ENCODE results near the gene ALK. TPM values are rescaled to one million over a fixed set of nuclear protein-coding genes. Genes with fewer than 3 reads are reported as not detected.
"Not testable (repeated sequence)": the region's sequence is repeated elsewhere in the genome, so short reads cannot be mapped to it uniquely, and the experiment has no call there.

ALK gene
- total RNA-seq, 1 experiment from 2014 or later: not detected

GRCh38 chr2:29250977-29251376 lies 670.4 kb downstream of the ALK start:
- DNase-seq (ENCODE audit: low spot score): no peak

DNA sequence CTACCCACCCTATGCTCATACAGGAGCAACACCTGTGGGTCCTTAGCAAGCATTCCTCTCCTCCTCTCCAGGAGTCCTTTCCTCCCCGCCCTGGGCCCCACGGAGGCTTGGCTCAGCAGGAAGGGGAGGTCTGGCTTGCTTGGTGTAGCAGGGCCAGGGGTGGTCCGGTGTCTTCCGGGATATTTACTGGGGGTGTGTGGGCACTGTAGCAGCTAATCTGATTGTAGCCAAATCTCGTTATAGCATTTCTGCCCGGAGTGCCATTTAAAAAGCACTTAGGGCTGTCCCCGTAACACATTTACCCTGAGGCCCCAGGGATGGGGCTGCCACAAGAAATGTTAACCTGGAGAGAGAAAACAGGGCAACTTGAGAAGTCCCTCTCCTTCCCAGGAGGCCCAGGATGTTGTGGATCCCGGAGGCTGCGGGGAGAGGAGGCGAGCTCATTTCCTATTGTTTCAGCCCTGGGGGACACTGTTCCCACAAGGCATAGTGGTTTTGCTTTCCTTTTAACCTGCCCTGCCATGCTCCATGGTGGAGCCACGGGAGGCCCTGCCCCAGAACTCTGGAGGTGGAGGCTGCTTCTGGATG lies 671.6 kb downstream of the ALK start:
- no peak for DNase-seq (ENCODE audit: low spot score)

- no peak for DNase-seq (ENCODE audit: low spot score)
These were observed 674.0 kb downstream of the ALK start for GRCh38 chr2:29247336-29247914.

DNA sequence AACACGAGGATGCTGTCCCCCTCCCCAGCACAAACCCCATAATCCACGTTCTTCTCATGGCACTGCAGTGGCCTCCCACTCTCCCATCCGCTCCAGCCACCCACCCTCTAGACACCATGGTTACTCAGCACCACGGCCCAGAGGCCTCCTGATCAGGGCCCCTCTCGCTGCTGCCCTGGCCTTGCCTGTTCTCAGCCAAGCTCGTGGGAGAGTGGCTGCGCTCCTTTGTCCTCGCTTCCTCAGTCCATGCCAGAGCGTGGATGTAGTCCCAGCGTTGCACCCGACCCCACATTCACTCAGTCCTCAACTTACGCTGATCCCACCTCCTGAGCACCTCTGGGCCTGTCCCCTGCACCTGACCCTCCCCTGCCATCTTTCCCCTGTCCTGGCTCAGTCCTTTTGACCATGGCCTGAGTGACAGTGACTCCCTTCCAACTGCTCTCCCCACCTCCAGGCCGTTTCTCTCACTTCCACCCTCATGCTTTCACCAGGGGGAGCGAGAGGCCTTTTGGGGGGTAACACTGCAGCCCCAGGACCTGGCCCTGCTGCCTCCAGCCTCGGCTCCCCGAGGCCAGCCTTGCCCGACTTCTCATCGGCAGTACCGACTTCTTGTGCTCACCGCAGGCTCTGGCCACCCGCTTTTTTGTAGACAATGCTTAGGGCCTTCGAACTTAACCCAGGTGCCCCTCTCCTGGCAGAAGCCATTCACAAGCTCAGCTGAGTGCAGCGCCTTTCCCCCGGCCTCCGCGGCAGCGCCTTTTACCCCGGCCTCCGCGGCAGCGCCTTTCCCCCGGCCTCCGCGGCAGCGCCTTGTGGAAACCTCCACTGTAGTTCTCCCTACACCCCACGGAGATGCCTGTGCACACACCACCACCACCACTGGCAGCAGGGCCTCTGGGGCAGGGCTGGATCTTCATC lies 674.7 kb downstream of the ALK start:
- no peak for DNase-seq (ENCODE audit: low spot score)

DNA sequence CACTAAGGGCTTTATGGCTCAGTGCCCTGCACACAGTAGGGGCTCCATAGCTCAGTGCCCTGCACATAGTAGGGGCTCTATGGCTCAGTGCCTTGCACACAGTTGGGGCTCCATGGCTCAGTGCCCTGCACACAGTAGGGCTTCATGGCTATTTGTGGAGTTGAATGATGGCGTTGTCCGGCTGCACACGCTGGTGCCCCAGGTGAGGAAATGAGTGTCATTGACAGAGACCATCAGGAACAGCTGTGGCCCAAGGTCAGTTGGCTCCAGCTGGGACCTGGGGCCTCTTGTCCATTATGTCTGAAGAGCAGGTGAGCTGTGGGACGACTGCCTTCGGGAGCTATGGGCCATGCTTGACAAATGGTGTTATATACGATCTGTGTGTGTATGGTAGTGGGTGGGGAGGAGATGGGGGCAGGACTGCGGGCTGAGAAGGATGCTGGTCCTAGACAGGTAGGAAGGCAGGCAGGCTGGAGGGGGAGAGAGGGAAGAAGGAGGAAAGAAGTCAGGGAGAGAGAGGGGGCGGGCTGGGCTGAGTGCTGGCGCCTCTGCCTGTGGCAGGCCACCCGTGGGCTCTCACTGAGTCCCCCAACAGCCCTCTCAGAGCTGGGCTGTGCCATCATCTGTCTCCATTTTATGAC lies 675.5 kb downstream of the ALK start:
- DNase-seq (ENCODE audit: low spot score): peak; percentile 1

DNA sequence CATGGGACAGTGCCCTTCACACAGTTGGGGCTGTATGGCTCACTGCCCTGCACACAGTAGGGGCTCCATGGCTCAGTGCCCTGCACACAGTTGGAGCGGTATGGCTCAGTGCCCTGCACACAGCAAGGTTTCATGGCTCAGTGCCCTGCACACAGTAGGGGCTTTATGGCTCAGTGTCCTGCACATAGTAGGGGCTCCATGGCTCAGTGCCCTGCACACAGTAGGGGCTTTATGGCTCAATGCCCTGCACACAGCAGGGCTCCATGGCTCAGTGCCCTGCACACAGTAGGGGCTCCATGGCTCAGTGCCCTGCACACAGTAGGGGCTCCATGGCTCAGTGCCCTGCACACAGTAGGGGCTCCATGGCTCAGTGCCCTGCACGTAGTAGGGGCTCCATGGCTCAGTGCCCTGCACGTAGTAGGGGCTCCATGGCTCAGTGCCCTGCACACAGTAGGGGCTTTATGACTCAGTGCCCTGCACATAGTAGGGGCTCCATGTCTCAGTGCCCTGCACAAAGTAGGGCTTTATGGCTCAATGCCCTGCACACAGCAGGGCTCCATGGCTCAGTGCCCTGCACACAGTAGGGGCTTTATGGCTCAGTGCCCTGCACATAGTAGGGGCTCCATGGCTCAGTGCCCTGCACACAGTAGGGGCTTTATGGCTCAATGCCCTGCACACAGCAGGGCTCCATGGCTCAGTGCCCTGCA lies 676.2 kb downstream of the ALK start:
- not testable (repeated sequence) for DNase-seq (ENCODE audit: low spot score)

GRCh38 chr2:29242621-29243375 lies 678.6 kb downstream of the ALK start:
- DNase-seq (ENCODE audit: low spot score): no peak

DNA sequence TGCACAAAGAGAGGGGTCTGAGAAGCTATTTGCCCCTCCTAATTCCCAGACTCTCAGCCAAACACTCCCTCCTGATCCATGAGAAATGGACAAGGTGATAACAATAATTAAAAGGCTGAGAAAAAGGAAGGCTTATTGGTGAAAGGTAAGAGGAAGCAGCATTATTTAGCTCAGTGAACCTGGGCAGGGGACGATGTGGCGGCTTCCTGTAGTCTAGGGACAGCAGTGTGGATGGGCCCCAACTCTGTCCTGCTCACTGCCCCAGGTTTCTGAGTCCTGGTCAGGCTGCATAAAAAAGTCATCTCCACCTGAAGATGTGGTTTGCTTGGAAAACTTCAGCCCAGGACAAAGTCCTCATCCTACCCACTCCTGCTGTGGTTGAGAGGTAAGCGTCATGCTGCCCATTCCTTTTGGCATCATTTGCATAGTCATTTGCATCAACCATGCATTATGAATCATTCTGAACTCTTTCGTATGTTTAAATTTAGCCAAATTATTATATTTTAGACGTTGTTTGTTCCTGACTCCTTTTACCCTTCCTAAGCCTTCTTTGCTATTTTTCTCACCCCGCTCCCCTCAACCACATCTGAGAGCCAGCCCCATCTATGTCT lies 679.3 kb downstream of the ALK start:
- no peak for DNase-seq (ENCODE audit: low spot score)

- no peak for DNase-seq (ENCODE audit: low spot score)
These were observed 680.0 kb downstream of the ALK start for GRCh38 chr2:29241341-29241740.

DNA sequence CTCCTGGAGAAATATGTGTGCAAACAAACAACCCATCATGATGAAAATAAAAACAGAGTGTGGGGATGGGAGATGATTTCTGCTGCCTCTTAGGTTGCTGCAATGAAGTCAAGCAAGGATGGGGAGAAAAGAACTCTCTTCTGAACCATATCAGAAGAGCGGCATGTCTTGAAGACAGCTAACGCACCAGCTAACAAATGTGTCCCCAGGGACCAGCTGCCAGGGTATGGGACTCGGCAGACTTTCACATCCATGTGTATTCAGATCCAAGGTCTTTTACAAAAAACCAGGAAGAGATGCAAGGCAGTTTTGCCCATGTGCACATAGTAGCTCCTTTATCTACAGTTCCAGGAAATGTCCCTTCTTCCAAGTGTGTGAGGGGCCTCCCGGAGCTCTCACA lies 680.8 kb downstream of the ALK start:
- DNase-seq (ENCODE audit: low spot score): no peak

- no peak for DNase-seq (ENCODE audit: low spot score)
These were observed 682.0 kb downstream of the ALK start for GRCh38 chr2:29239209-29239960.

DNA sequence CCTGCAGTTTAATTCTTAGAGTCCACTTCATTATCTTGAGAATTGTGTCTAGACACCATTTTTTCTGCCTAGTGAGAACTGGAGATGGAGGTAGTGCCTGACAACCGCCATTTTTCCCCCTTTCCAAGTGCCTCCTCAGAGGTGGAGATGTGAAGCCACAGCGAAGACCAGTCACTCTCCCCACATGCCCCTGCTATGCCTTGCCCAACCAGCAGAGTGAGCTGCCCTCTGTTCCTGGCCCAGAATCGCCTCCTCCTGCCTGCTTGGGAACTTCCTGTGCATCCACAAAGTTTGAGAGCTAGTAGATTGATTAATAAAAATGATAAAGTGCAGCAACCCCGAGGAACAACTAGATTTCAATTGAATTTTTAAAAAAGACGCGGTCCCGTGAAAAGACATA lies 682.9 kb downstream of the ALK start:
- peak; percentile 56 for DNase-seq (ENCODE audit: low spot score)

GRCh38 chr2:29236074-29236473 lies 685.3 kb downstream of the ALK start:
- no peak for DNase-seq (ENCODE audit: low spot score)

- no peak for DNase-seq (ENCODE audit: low spot score)
These were observed 686.0 kb downstream of the ALK start for GRCh38 chr2:29235411-29235810.

GRCh38 chr2:29233428-29233827 lies 688.0 kb downstream of the ALK start:
- DNase-seq (ENCODE audit: low spot score): peak; percentile 45

- no peak for DNase-seq (ENCODE audit: low spot score)
These were observed 689.3 kb downstream of the ALK start for GRCh38 chr2:29232041-29232440.

GRCh38 chr2:29229640-29230039 lies 691.7 kb downstream of the ALK start:
- no peak for DNase-seq (ENCODE audit: low spot score)

DNA sequence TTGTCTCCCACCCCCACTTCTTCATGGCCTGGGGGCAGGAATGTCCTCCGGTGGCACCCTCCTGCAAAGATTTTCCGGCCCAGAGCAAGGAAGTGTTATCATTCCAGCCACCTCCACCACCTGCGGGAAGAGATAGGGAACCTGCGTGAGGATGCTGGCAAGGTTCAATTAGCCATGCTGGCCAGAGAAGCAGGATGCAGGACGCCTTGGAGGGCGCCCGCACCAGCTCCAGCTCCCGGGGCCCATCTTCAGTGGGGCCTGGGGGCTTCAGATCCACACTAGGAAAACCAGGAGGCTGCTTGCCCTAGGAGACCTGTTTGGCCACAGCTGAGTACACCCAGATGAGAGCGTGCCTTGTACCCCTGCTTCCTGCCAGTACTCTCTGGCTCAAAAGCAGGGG lies 692.4 kb downstream of the ALK start:
- DNase-seq (ENCODE audit: low spot score): no peak

DNA sequence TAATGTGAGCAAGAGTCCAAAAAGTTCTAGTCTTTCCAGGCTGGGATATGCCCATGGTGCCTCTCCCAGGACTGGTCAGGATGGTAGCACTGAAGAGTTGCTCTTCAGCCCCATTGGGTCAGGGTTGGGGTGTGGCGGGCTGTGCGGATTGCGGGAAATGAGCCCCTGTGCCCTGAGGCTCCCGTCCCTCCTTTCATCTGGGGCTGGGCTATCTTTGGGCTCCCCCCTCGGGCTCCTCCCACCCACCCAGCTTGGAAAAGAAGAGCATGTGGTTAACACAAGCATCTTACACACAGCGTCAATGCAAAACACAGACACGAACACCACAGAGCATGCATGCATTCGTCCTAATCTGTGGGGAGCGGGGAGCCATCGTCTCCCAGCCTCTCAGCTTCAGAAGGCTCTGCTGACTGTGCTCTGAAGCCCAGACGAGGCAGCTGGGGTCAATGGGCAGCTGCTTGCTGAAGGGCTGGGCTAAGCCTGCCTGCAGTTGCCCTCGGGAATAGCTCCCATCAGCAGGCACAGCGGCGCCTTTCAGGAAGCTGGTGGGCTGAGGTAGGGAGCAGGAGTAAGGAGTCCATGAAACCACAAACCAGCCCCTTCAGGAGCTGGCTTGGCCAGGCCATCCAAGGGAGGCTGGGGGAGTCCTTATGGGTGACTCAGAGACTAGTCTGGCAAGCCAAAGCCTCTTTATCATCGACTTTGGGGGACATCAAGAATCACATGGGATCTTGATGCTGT lies 693.3 kb downstream of the ALK start:
- DNase-seq (ENCODE audit: low spot score): no peak
